ENCODE measurements around the gene PTP4A1. TPM values are rescaled to one million over a fixed set of nuclear protein-coding genes. Genes with fewer than 3 reads are reported as not detected.

The PTP4A1 gene
- total and polyA plus RNA-seq, 2 experiments from 2014 or later: 18.7 to 62.2 TPM

DNA sequence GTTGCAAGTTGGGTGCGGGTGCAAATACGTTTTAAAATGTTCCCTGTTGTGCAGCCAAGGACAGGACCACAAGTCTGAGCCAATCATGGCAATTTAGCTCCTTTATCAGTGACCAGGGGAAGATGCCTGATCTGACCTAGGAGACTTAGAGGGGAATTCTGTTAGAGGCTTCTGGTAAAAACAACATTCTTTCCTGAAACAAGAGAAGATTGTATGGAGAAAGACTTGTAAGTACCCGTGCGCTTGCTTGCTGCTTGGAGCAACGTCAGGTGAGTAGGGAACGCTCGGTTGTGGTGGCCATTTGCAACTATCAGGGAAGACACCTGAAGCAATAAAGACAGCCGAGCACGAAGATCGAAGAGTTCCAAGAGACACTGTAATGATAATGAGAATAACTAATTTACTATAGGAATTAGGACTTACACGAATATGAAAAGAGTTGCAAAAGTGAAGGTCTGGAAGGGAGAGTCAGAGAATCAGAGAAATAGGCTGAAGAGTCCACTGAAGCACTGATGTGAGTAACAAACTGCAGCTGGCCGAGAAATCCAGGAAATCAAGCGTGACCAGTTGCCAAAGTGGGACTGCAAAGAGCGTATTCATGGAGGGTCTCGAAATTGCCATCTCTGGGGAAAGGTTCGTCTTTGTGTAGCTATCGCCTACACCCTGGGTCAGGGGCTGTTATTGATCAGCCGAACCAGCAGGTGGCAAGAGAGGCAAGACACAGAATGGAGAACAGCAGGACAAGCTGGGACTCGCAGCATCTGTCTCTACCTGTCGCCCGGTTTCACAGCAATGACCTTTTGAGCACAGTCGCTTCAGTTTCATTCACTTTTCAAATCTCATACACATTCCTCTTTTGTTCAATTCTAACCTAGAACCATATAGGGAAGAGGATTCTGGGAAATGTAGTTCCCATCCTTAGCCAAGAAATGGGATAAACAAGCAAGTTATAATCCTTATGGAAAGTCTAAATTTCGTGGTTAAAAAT, 26.1 kb downstream of the PTP4A1 start:
- peak overlapping the region; percentile 57 for H3K4me3 ChIP-seq
- H3K36me3 ChIP-seq: no peaks in the 10 kb centered on the region
- H3K4me1 ChIP-seq (ENCODE audit: low read depth): peaks cover 3% of the 10 kb centered on the region
- peak; percentile 61 to 64 for DNase-seq (ENCODE audit: low read depth in 1 of 2, low spot score in 1 of 2)
- TF ChIP-seq, protein P1, sequence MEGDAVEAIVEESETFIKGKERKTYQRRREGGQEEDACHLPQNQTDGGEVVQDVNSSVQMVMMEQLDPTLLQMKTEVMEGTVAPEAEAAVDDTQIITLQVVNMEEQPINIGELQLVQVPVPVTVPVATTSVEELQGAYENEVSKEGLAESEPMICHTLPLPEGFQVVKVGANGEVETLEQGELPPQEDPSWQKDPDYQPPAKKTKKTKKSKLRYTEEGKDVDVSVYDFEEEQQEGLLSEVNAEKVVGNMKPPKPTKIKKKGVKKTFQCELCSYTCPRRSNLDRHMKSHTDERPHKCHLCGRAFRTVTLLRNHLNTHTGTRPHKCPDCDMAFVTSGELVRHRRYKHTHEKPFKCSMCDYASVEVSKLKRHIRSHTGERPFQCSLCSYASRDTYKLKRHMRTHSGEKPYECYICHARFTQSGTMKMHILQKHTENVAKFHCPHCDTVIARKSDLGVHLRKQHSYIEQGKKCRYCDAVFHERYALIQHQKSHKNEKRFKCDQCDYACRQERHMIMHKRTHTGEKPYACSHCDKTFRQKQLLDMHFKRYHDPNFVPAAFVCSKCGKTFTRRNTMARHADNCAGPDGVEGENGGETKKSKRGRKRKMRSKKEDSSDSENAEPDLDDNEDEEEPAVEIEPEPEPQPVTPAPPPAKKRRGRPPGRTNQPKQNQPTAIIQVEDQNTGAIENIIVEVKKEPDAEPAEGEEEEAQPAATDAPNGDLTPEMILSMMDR (IDR thresholded peaks at IDR 0.05; ENCODE audit: low read depth, low read length): peak; percentile 93
- H3K27ac ChIP-seq: no peak overlapping the region
- H3K9me3 ChIP-seq (ENCODE audit: low read depth): no peaks in the 10 kb centered on the region
- H3K27me3 ChIP-seq: no peaks in the 10 kb centered on the region

DNA sequence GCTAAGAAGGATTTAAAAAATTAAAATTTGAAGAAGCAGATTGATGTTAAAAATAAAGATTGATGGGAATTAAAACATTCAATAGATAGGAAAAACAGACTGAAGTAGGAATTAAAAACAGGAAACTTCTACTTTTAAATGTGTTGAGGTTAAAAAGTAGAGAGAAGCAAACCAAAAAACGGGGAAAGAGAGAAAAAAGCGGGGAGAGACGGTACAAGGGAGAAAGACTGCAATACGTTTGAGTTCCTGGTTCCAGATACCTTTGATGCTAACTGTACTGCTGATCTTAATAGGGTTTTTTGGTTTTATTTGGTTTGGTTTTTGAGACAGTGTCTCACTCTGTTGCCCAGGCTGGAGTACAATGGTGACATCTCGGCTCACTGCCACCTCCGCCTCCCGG, 27.0 kb downstream of the PTP4A1 start:
- TF ChIP-seq, protein P1 (IDR thresholded peaks at IDR 0.05; ENCODE audit: low read depth, low read length): no peak
- Histone ChIP-seq H3K27me3 (no peaks in the 10 kb centered on the region), H3K9me3 (ENCODE audit: low read depth) (no peaks in the 10 kb centered on the region), H3K4me3 (no peak overlapping the region), H3K27ac (no peak overlapping the region), H3K4me1 (ENCODE audit: low read depth) (peaks cover 3% of the 10 kb centered on the region), H3K36me3 (no peaks in the 10 kb centered on the region)
- DNase-seq (ENCODE audit: low read depth in 1 of 2, low spot score in 1 of 2): no peak

DNA sequence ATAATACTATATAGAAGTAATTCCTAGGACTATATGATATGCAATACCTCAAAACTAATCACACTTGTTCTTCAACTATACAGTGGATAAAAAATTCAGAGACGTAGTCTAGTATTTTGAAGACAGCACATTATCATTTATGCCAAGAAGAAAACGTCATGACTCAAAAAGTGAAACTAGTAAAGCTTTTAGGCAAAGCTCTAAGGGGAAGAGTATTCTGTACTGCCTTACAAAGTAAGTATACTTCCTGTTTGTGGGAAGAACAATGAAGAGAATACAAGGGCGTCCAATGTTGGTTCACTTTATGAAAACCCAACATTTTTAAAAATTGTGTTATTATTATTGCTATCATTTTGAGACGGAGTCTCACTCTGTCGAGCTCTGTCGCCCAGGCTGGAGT, 27.9 kb downstream of the PTP4A1 start:
- Histone ChIP-seq H3K27me3 (no peaks in the 10 kb centered on the region), H3K9me3 (ENCODE audit: low read depth) (no peaks in the 10 kb centered on the region), H3K4me1 (ENCODE audit: low read depth) (peaks cover 3% of the 10 kb centered on the region), H3K27ac (no peak overlapping the region), H3K36me3 (no peaks in the 10 kb centered on the region), H3K4me3 (no peak overlapping the region)
- TF ChIP-seq, protein P1 (IDR thresholded peaks at IDR 0.05; ENCODE audit: low read depth, low read length): no peak
- DNase-seq (ENCODE audit: low read depth in 1 of 2, low spot score in 1 of 2): no peak

DNA sequence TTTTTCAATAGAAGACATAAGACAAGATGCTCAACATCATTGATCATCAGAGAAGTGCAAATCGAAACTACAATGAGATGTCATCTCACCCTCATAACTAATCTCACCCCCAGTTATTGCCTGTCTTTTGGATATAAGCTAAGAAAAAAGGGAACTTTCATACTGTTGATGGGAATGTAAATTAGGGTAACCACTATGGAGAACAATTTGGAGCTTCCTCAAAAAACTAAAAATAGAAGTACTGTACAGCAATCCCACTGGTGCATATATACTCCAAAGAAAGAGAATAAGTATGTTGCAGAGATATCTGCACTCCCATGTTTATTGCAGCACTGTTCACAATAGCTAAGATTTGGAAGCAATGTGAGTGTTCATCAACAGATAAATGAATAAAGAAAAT, 37.0 kb downstream of the PTP4A1 start:
- TF ChIP-seq, protein P1 (IDR thresholded peaks at IDR 0.05; ENCODE audit: low read depth, low read length): no peak
- no peaks in the 10 kb centered on the region for H3K27me3 ChIP-seq

DNA sequence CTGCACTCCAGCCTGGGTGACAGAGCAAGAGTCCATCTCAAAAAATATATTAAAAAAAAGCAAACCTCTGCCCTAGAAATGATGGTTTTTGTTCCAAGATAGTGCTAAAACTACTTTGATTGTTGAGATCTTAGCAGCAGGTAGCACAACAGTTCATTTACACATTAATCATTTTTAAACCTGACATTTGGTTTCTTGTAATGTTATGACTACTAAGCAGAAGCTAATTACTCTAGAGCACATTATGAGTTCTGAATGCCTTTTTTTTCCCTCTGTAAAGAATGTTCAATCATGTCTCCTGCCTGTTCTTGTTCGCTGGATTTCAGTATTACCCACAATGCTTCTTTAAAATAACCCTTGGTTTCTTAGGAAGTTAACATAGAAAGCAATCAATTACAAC, 38.7 kb downstream of the PTP4A1 start:
- H3K9me3 ChIP-seq (ENCODE audit: low read depth): no peaks in the 10 kb centered on the region
- DNase-seq (ENCODE audit: low read depth in 1 of 2, low spot score in 1 of 2): no peak
- H3K27me3 ChIP-seq: no peaks in the 10 kb centered on the region
- H3K27ac ChIP-seq: no peak overlapping the region
- no peaks in the 10 kb centered on the region for H3K4me1 ChIP-seq (ENCODE audit: low read depth)
- no peaks in the 10 kb centered on the region for H3K36me3 ChIP-seq
- H3K4me3 ChIP-seq: no peak overlapping the region
- TF ChIP-seq, protein P1 (IDR thresholded peaks at IDR 0.05; ENCODE audit: low read depth, low read length): no peak

More for the DNA sequence above, 37.0 kb downstream of the PTP4A1 start:
- no peaks in the 10 kb centered on the region for H3K9me3 ChIP-seq (ENCODE audit: low read depth)
- H3K4me3 ChIP-seq: no peak overlapping the region
- no peaks in the 10 kb centered on the region for H3K4me1 ChIP-seq (ENCODE audit: low read depth)
- no peak overlapping the region for H3K27ac ChIP-seq
- no peaks in the 10 kb centered on the region for H3K36me3 ChIP-seq
- DNase-seq (ENCODE audit: low read depth in 1 of 2, low spot score in 1 of 2): no peak
